Right ventricle myocardium superior (tissue), 1 donor: ENCODE measurements around the gene DRC1. TPM values are rescaled to one million over a fixed set of nuclear protein-coding genes. Genes with fewer than 3 reads are reported as not detected.

Experiments used
- ATAC-seq: fragments of 200-7000 bp; cut with Tn5 transposase; one replicate; pipeline ENCODE4 v1.9.1; 2020; ENCODE audit warnings: mild to moderate bottlenecking; ENCODE audit not compliant: poor library complexity
- DNase-seq: peaks from one replicate; pipeline ENCODE4 v3.0.0-alpha.2; 2020
- intact Hi-C: fragments of 100-400 bp; cut with DNase I; formaldehyde crosslinking; loops from one replicate; pipeline ENCODE4 v1.11.2; 2022
- total RNA-seq: library from RNA; stranded (reverse); fragmentation: NEBNext Ultra II Directional; extraction: Animal tissue kit (Norgen Biotek cat#: 25700); gene quantifications from one replicate; pipeline ENCODE4 v1.2.1, GENCODE V29; 2021
- donor health status: DM: no; HTN: yes; CAD: no; lungs with severe emphysema.

The DRC1 gene
- total RNA-seq, 1 donor from 2014 or later, result not detected

DNA sequence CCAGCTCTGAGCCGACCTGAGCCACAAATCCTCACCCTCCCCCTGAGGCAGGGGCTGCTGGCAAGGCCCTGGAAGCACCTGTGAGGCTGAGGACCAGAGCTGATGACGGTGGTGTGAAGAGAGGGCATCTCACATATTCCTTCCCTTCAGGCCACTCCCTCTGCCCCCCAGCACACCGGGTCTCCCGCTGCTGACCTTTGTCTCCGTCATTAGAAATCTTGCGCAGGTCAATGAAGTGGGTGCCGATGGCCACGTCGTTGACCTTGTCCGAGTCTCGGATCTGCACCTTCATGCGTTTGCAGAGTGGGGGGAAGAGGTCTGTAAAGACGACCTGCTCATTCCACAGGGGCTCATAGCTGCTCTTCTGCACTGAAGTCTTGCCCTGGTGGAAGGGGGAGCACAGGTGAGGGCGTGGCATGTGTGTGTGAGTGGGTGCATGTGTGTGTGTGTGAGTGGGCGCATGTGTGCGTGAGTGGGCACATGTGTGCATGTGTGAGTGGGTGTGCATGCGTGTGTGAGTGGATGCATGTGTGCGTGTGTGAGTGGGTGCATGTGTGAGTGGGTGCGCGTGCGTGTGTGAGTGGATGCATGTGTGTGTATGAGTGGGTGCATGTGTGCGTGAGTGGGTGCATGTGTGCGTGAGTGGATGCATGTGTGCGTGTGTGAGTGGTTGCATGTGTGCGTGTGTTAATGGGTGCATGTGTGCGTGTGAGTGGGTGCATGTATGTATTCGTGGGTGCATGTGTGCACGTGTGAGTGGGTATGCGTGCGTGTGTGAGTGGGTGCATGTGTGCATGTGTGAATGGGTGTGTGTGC lies 80.7 kb downstream of the DRC1 start:
- DNase-seq (peak; percentile 37), ATAC-seq (no peak)

DNA sequence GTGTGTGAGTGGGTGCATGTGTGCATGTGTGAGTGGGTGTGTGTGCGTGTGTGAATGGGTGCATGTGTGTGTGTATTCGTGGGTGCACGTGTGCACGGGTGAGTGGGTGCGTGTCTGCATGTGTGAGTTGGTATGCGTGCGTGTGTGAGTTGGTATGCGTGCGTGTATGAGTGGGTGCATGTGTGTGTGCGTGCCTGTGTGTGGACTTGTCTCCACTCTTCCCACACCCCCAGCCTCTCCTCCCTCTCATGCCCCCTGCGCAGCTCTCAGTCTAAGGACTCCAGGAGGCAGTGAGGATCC lies 81.3 kb downstream of the DRC1 start:
- DNase-seq (no peak), ATAC-seq (no peak)
- intact Hi-C loops, result no loop called here

More for the DNA sequence above, 80.7 kb downstream of the DRC1 start:
- intact Hi-C loops, result no loop called here

DNA sequence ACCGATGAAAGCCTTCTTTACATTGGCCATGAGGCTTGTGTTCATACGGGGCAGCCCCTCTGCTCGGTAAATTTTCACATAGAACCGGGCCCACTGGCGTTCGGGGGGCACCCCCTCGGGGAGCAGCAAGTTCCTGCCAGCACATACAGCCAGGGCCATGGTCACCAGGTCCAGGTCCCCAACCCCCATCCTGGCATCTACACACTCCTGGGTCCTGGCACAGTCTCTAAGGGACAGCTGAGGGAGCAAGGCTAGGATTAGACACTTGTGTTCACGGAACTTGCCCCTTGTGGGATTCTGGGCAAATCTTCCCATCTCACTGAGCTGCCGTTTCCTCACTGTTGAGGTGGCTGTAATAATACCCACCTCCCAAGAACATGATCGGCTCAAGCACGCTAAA lies 81.8 kb downstream of the DRC1 start:
- ATAC-seq (peak; percentile 61), DNase-seq (no peak)
- intact Hi-C loops, result no loop called here

DNA sequence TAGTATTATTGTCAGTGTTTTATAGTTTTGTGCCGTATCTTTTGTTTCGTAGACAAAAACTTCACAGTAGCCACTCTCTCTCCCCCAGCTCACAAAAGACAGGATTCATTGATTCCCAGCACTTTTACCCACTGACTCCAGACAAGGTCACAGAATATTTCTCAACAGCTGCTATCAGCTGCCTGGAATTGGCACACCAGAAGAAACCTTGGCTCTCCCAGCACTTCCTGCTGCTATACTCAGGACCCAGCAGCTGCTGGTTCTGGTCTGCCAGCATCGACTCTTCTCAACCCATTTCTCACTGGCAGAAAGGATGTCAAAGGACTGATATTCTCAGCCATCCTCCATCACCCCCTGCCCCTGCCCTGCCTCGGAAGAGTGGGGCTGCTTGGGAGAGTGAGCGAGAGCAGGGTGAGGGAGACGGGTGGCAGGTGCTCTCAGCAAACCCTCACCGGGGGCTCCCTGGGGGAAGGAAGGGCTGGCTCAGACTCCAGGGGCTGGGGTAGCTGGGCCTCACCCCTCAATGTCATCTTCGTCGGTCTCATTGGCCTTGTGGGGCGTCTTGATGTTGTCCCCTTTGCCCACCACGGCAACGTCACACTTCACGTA lies 82.3 kb downstream of the DRC1 start:
- intact Hi-C loops, result no loop called here
- no peak for DNase-seq
- ATAC-seq, result peak; percentile 93

DNA sequence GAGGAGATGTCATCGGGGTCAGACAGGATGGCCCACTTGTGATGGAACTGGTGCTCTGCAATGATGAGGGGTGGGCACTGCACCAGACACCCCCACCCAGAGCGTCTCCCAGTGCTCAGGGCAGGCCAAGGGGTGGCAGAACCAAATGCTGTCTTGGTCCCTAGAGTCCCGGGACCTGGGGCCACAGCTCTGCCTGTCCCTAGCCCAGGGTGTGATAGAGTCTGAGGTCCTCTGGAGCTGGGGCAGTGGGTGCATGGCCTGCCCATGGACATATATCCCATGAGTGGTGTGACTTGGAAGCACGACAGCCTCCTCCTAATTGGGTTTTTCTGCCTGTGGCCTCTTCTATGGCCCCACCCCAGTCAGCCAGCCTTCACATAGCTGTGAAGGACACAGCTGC lies 82.9 kb downstream of the DRC1 start:
- ATAC-seq, result no peak
- intact Hi-C loops, result no loop called here
- DNase-seq, result no peak

DNA sequence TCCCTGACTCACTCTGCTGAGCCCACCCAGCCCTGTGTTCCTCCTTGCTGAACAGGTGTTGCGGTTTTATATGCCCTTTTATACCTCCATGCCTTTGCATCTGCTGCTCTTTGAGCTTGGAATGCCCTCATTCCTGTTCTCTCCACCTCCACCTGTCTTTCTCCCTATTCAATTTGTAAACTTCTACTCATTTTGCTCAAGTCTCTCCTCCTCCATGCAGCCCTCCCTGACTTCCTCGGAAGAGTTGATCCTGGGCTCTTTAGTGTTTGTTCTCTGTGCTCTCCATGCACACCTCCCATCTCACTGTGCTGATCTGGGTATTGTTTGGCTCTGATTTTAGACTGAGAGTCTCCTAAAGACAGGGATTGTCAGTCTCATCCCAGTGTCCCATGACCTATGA lies 83.4 kb downstream of the DRC1 start:
- intact Hi-C loops, result no loop called here
- ATAC-seq, result no peak
- no peak for DNase-seq

DNA sequence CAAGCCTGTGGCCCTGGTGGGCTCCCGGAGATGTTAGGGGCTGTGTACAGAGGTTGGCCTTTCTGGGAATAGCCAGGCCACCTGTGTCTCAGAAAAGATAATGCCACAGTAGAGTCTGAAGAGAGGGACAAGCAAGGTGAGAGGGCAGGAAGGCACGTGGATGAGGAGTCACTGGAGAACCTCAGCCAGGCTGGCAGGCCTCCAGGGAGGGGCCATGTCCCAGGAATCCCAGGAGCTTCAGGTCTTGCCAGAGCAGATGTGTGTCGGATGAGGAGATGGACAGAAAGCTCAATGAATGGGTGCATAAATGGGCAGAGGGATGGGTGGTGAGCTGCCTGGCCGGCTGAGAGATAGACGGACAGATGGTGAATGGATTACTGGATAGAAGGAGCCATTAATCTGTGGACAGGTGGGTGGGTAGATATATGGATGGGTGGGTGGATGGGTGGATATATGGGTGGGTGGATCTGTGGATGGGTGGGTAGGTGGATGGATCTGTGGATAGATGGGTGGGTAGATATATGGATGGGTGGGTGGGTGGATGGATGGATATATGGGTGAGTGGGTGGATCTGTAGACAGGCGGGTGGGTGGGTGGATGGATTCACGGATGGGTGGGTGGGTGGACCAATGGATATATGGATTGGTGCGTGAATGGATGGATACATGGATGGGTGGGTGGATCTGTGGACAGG lies 84.2 kb downstream of the DRC1 start:
- DNase-seq, result no peak
- no peak for ATAC-seq
- intact Hi-C loops, result no loop called here

DNA sequence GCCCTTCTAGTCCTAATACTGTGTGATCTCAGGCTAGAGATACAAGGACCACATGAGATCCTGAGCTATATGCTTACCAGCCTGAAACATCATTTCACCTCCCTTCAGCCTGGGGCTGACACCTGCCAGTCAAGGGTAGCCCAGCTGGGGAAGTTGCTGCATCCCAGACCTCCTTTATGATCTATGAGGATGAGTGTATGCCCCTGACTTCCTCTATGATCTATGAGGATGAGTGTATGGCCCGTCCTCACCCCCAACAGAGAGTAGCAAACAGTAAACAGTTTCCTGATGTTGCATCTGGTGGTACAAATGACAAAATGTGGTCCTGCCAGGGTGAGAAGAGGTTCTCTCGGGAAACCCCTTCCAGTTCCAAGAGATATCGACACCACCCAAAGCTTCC lies 85.1 kb downstream of the DRC1 start:
- ATAC-seq, result no peak
- no peak for DNase-seq
- intact Hi-C loops, result no loop called here

DNA sequence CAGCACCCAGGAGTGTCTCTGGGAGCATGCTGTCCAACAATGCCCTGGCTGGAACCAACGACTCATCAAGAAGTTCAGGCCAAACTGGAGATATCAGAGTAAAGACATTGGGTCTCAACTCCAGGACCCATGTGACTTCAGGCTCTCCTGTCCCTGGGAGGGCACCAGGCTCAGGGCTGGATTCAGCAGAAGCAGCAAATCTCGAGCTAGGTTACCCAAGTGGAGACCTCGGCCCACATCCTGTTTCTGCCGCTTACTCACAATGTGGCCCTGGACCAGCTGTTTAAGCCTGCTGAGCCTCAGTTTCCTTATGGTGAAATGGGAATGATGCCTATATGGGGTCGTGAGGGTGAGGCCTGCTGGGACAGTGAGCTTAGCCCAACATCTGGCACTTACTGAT lies 85.5 kb downstream of the DRC1 start:
- DNase-seq, result no peak
- intact Hi-C loops, result no loop called here
- no peak for ATAC-seq

DNA sequence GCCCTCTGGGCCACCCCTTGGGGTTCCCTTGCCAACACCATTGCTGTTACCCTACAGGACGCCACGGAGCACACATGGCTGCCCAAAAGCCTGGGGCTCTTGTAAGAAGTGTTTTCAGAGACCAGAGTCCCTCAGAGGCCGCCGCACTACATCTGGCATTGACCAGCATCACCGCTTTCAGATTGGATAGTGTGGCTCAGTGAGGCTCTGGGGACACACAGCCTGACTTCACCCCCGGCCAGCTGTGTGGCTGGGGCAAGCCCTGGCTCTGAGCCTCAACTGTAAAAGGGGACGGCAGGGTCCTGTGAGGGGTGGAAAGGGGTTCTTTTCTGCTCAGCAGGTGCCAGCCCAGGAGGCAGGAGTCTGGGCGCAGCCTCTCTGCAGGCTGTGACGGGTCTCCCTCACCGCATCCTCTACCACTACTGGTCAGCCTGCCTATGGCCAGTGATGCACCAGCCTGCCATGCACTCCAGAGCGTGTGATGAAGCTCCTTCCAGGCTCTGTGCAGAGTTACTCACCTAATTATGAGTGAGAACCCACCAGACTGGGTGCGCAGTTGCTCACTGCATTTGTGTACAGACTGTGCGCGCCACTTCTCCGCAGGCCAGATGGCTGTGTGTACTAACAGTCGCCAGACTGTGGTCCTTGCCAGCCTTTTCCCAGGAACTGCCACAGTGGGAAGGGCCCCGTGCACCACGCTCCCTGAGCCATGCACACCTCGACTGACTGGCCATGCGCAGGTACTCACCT lies 86.9 kb downstream of the DRC1 start:
- ATAC-seq, result no peak
- intact Hi-C loops, result no loop called here
- DNase-seq, result no peak

DNA sequence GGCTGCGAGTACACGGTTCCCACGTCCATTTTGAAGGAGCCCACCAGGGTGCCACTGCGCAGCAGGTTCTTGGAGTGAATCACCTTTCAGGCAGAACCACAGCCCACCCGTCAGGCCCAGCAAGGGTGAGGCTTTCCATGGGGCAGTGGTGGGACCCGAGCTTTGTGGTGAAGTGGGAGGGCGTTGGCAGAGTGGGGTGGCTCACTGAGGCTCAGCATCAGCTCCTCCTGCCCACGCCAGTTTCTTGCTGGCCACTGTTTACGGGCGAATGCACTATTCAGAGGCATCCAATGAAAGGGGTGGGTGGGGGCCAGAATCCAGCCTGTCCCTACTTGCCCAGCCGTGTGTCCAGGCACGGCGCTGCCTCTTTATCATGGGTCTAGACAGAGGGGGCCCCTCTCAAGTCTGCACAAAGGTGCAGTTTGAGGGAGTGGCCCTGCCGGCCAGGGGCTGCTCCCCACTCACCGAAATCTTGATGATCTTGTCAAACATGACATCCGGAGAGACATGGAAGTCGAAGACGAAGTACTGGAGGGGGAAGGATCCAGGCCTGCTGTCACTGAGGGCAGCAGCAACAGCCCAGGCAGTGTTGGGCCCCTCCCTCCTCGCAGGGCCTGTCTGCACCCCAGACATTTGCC lies 87.6 kb downstream of the DRC1 start:
- no peak for DNase-seq
- ATAC-seq, result no peak

DNA sequence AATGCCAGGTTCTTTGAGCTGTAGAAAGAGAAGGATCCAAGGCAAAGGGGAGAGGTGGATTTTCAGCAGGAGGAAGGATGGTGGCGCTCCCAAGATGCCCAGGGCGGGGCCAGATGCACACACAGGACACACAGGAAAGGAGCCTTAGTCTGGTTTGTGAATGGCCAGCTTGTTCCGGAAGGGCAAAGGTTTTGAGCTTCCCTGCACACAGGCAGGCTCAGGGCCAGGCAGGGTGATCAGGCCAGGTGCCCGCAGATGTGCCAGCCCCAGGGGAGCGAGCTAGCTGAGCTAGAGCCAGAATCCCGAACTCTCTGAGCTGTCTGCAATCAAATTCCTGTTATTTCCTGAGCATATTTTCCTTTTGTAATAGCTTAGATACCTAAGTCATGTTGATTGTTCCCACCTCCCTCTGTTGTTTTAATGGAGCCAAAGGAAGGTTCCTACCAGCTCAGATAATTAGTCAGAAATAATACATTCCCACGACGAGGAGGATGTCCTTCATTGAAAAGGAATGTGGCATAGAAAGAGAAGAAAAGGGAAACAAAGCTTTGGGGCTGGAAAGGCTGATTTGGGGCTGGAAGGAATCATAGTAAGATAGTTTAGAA lies 89.9 kb downstream of the DRC1 start:
- intact Hi-C loops, result no loop called here
- ATAC-seq, result no peak
- DNase-seq, result no peak

More for the DNA sequence above, 87.6 kb downstream of the DRC1 start:
- intact Hi-C loops, result no loop called here

DNA sequence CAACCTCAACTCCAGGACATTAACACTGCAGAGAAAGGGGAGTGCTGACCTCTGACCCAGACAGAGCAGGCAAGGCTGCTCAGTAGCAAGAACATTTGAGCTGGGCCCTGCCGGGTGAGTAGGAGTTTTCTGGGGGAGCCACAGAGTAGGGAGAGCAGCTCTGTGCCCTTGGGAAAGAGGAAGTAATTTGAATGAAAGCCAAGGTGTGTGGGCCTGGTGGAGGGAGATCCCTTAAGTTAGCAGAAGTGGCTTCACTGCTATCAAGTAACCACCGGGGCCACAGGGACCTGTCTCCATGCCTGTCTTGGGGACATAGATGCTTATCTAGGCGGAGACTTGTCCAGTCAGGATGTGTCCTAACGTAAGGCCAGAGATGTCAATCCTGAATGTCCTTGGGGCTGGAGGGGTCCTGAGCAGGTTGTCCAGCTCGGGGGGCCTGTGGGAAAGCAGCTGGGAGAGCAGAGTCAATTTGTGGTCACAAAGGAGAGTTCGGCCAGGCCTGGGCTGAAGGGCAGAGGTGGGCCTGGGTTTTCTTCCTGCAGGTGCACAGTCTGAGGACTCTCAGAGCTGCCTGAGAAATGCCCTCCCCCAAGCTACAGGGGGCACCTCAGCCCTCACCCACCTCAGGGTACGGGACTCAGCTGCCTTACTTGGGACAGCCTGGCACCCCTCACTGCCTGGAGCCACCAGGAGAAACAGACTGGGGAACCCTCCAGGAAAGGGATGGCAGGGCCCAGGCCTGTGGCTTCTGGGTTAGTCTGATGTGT lies 91.2 kb downstream of the DRC1 start:
- DNase-seq, result no peak

DNA sequence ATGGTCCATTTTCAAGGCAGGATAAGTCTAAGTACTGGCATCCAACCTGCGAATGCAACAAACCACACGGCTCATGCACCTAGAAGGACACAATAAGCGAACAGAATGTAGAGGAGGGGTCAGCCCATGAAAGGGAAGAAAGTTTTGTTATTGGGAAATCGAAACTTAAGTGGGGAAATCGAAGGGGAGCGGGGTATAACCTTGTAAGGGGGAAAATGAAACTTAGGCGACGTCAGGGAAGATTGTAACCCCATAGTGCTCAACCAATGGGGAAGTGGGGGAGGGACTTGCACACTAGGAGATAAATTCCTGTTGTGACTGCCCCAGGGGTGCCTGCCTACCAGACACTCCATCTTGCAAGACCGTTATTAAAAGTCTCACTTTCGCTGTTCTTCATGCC lies 91.8 kb downstream of the DRC1 start:
- ATAC-seq, result no peak
- intact Hi-C loops, result no loop called here

More for the DNA sequence above, 91.2 kb downstream of the DRC1 start:
- intact Hi-C loops, result no loop called here
- ATAC-seq, result no peak

DNA sequence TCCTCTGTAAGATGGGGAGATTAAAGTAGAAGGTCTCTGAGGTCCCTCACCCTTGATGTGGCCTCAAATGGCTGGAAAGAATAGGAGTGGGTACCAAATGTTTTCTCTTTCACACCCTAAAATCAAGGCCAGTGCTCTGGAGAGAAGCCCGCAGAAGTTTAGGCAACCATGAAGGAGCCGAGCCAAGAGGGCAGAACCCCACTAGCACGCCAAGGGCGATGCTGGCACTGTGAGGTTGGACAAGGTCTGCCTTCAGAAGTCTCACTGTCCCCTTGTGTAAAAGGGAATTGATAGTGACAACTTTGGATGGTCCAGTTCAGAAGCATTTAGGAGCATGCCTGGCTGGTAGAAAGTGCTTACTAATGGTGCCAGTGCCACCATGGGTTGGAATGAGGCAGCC lies 92.5 kb downstream of the DRC1 start:
- no peak for ATAC-seq
- intact Hi-C loops, result no loop called here
- no peak for DNase-seq

More for the DNA sequence above, 91.8 kb downstream of the DRC1 start:
- no peak for DNase-seq

DNA sequence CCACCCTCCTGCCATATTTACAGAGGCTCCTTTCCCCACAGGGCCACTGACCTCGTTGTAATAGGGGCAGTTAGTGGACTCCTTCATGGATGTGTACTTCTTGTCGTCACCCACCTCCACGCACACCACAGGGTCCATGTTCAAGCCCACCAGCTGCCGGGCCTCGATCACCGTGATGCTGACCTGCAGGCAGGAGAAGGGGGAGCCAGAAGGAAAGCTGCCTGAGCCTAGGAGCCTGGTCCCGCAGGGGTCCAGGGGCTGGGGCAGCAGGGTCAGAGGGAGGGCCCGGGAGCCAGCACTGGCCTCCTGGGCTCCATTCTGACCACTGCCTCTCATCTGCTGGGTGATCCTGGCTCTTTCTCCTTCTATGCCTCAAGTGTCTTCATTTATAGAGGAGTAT lies 93.2 kb downstream of the DRC1 start:
- ATAC-seq, result no peak
- DNase-seq, result no peak
- intact Hi-C loops, result no loop called here

DNA sequence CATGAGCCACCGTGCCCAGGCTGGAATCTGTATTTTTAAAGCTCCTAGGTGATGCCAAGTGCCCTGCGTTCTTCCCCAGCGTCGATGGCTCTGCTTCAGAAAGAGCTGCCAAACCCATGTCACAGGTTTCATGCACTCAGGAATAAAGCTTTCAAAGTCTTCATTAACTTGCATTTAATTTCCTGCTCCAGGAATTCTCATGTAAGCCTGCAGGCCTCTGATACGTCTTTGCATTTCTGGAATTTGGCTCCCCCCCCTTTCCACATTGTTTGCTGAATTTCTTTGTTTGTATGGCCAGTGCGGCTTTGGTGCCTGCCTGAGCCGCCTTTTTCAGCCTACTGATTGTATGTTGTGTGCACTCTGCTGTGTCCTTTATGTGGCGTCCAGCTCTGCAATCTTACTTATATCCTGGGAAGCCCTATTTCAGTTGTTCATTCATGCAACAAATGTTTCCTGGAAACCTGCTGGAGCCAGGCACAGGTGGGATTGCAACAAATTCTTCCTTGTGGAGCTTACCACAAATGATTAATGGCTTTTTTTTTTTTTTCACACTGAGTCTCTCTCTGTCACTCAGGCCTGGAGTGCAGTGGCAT lies 94.1 kb downstream of the DRC1 start:
- DNase-seq (no peak), ATAC-seq (peak; percentile 62)
- intact Hi-C loops, result no loop called here
